ENCODE results near the gene CBLB. TPM values are rescaled to one million over a fixed set of nuclear protein-coding genes. Genes with fewer than 3 reads are reported as not detected.
A peak's percentile ranks its signal among the peaks of the same experiment; 100 is the strongest.

Gene CBLB
- total and polyA plus RNA-seq, 2 of the 4 experiments (the other 2 are of a cell fraction): 10.1 to 20.1 TPM

DNA sequence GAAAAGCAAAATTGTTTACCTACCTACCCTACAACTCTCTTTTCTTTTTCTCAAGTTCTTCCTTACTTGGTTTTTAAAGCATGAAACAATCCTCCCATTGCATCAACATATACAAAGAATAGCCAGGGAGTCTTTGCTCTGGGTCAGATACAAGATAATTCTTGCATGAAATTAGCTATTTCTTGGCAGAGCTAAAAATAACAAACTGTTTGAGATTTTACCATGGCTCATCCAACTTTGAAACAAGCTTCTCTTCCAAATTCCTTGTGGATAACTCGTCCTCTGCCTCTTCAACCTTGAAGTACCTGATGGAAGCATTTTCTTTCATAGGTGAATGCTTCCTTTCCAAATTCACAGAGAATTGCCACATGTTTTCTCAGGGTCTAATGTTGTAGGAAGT, 9.2 kb upstream of the CBLB start:
- no peak overlapping the region for H2AFZ ChIP-seq (replicated peaks; ENCODE audit: low read length, poor library complexity)
- no peaks in the 10 kb centered on the region for H3K9me1 ChIP-seq (ENCODE audit: insufficient read depth, low read length)
- intact Hi-C loops (cut with micrococcal nuclease): loop anchor here (10.0 kb wide), 1 partner anchor 57 kb away; no protein-coding TSS in a partner anchor
- H3K79me1 ChIP-seq (ENCODE audit: low read depth in 1 of 2, low read length in 2 of 2): no peaks in the 10 kb centered on the region
- H3K4me2 ChIP-seq (ENCODE audit: low read depth, low read length): no peak overlapping the region
- POLR2A ChIA-PET (ENCODE audit: unreplicated experiment): no interaction called here
- no peak overlapping the region for H3K23ac ChIP-seq (ENCODE audit: low read depth, low read length)
- H3K14ac ChIP-seq (replicated peaks; ENCODE audit: low read depth, low read length): no peak overlapping the region
- no peak overlapping the region for H2BK5ac ChIP-seq (ENCODE audit: low read depth, low read length, poor library complexity, severe bottlenecking)
- no peak overlapping the region for H2AK5ac ChIP-seq (ENCODE audit: low read depth, low read length)
- in situ Hi-C loops (cut with MboI; ENCODE audit: low sequenced_read_pairs): no loop called here
- no peak overlapping the region for H3K27ac ChIP-seq (ENCODE audit: insufficient read depth, low read length)
- H4K8ac ChIP-seq (ENCODE audit: low read depth in 2 of 2, low read length in 2 of 2): no peak overlapping the region
- no peaks in the 10 kb centered on the region for H3K27me3 ChIP-seq (ENCODE audit: control insufficient read depth, insufficient read depth, low read length)
- no peak for TF ChIP-seq MAZ (IDR thresholded peaks at IDR 0.05; ENCODE audit: borderline replicate concordance, low read depth, low read length)
- TF ChIP-seq RAD21 (IDR thresholded peaks at IDR 0.05; ENCODE audit: low read length): no peak
- TF ChIP-seq CEBPB (IDR thresholded peaks at IDR 0.05; ENCODE audit: low read depth, low read length): peak; percentile 32; the same call in 1 of the 2 replicates
- H3K4ac ChIP-seq (ENCODE audit: low read depth, low read length): no peak overlapping the region
- DNase-seq (peak; percentile 77), ATAC-seq (ENCODE audit: low read depth) (peak; percentile 69)
- no peaks in the 10 kb centered on the region for H4K20me1 ChIP-seq (ENCODE audit: insufficient read depth, low read length)
- H4K91ac ChIP-seq (ENCODE audit: insufficient read depth, low read depth, low read length): no peak overlapping the region
- peaks cover 4% of the 10 kb centered on the region for H3K4me1 ChIP-seq (ENCODE audit: control insufficient read depth, insufficient read depth, low read length)
- no peak overlapping the region for H2AK9ac ChIP-seq (replicated peaks; ENCODE audit: low read depth, low read length, poor library complexity)
- H3K9ac ChIP-seq (ENCODE audit: low read depth, low read length): no peak overlapping the region
- WGBS, 2 experiments (ENCODE audit: extremely low coverage in 2 of 2, insufficient read length in 1 of 2): no CpG with 5 or more reads among the region's 1 CpG
- CTCF ChIA-PET: no interaction called here
- no peak overlapping the region for H4K5ac ChIP-seq (ENCODE audit: low read depth, low read length)
- dilution Hi-C loops (cut with HindIII; ENCODE audit: low sequenced_read_pairs, unreplicated experiment): no loop called here
- H3K18ac ChIP-seq (ENCODE audit: low read depth, low read length): no peak overlapping the region
- H3K56ac ChIP-seq (ENCODE audit: extremely low read depth, insufficient read depth, low read length): no peak overlapping the region
- no peak overlapping the region for H2BK15ac ChIP-seq (ENCODE audit: low read depth, low read length)
- no TSS peak for BruUV-seq (replicated peaks)
- H3K36me3 ChIP-seq (ENCODE audit: control insufficient read depth, insufficient read depth, low read length): no peaks in the 10 kb centered on the region
- no peak overlapping the region for H2BK120ac ChIP-seq (ENCODE audit: low read depth, low read length)
- H2BK20ac ChIP-seq (ENCODE audit: low read depth, low read length): no peak overlapping the region
- H3K4me3 ChIP-seq (ENCODE audit: insufficient read depth, low read depth, low read length): no peak overlapping the region
- no peaks in the 10 kb centered on the region for H3K9me3 ChIP-seq (ENCODE audit: control insufficient read depth, insufficient read depth, low read length)
